GM19468 (cell line): ENCODE data around the gene DNAJC5G.
"Not testable (repeated sequence)": the region's sequence is repeated elsewhere in the genome, so short reads cannot be mapped to it uniquely, and the experiment has no call there.

Source experiments
- ATAC-seq: cut with Tn5 transposase; IDR thresholded peaks from one replicate; pipeline ENCODE4 v1.9.1; 2021; ENCODE audit warnings: mild to moderate bottlenecking, moderate library complexity, moderate number of reproducible peaks; ENCODE audit not compliant: unreplicated experiment; ENCODE audit errors: extremely low read depth

The DNAJC5G gene

DNA sequence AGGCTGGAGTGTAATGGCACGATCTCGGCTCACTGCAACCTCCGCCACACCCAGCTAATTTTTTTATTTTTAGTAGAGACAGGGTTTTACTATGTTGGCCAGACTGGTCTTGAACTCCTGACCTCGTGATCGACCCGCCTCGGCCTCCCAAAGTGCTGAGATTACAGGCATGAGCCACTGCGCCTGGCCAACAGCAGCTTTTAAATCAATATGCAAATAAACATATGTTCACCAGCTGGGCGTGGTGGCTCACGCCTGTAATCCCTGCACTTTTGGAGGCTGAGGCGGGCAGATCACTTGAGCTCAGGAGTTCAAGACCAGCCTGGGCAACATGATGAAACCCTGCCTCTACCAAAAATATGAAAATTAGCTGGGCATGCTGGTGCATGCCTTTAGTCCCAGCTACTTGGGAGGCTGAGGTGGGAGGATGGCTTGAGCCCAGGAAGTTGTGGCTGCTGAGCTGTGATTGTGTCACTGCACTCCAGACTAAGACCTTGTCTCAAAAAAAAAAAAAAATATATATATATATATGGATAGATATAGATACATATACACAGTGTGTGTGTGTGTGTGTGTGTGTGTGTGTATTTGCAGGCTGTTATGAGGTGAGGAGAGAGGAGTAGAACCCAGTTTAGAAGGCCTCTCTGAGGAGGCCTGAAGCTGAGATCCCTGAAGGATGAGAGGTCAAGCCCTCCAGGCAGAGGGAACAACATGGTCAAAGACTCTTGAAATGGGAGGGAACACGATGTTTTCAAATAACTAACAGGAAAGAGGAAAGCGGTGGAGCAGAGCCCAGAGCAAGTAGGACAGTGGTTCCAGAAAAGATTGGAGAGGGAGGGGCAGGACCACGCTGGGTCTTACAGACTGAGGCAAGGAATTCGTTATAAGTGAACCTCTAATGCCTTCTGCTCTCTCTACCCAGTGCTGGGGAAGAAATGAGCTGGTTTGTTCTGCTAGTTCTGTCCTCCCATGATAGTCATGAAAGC lies 2.4 kb upstream of the DNAJC5G start:
- not testable (repeated sequence) for ATAC-seq

DNA sequence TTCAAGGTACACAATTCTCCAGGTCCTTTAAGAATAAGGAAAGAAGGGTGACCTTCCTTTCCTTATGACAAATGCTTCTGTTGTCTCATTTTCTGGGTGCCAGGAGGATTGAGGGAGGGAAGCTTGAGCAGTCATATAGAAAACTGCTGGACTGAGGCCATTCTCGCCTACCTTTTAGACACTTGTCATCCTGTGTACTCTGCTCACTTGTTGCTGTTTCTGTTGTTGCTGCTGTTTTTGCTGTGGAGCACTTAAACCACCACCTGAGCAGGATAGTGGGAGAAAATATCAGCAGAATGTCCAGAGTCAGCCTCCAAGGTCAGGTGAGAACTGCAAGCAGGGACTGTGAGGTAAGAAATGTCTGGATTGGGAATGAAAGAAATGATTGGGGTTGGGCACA lies 2.8 kb downstream of the DNAJC5G start:
- no peak for ATAC-seq

DNA sequence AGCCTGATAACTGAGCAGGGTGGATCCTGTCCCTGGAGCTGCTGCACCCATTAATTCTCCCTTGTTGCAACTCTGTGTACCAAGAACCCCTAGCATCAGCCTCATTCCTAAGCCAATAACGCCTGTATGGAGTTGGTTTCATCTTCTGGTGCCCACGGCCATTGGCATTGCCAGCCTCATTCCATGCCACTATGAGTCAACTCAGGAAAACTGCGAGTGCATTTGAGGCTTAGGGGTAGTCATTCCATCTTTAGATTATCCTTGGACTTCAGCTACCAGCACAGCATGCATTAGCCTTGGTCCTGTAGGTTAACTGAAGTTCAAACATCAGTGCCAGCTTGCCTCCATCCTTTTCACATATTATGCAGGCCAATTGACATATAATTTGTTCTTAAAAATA lies 5.6 kb downstream of the DNAJC5G start:
- no peak for ATAC-seq

DNA sequence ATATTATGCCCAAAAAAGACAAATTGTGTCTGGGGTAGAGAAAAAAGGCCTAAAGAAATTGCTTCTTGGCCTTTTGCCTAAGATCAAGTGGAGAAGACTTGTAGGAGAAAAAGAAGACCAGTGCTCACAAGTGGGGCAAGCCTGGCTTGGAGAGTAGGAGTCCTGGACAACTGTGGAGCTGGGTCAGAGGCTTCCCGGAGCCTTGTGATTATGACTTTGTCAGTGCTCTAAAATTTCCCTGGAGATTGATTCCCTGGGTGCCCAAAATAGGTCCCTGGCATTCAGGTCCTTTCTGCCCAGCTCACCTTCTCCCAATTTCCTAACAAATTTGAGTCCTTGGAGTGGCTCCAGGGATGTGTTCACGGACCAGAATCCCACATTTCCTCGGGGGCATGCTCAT lies 6.2 kb downstream of the DNAJC5G start:
- no peak for ATAC-seq

DNA sequence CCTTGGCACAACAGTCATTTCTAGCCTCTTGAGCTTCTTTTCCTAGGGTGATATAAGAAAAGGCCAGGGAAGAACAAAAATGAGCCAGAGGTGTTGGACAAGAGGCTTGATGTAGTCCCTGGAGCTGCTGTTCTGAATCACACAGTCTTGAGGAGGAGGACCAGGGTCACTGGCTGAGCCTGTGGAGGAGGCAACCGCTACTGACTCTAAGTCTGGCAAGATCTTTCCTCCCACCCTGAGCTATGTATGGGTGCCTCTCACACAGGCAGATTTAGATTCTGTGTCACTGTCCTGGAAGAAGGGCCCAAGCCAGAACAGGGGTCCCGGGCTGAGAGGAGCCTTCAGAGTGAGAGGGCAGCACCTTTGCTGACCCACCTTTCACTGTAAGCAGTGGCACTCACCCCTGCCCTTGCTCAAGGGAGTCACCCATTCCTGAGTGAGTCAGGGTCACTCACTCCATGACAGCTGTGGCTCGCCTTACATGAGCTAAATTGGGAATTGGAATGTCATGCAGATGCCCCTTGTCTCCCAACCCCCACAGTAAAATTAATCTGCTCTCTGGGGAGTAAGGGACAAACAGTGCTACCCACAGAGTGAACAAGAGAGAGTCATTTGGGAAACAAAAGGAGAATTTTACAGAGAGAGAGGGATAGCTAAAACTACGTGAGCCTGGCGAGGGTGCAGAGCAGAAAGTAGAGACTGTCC lies 6.8 kb downstream of the DNAJC5G start, which contains the start of gene TRIM54:
Gene TRIM54 (plus strand): TSS at position 575 of the 705 bp plus-strand sequence. CDS start 303 bp downstream, outside the sequence.
- no peak for ATAC-seq

DNA sequence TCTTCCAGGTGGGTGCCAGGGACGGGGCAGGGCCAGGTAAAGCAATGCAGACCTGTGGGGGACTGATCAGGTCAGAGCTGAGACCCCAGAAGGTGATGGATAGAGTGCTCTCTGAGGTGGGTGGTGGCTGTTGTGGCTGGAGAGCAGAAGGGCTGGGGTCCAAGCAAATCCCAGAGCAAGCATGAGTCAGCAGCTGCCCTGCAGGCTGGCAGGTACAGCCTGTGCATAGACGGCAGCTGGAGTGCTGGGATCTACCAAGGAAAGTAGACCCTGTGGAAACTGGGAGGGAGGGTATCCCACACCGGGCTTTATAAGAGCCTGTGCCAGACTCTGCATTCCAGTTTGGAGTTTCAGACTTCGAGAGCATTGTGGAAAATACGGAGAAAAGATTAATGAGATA lies 7.7 kb downstream of the DNAJC5G start:
- no peak for ATAC-seq

DNA sequence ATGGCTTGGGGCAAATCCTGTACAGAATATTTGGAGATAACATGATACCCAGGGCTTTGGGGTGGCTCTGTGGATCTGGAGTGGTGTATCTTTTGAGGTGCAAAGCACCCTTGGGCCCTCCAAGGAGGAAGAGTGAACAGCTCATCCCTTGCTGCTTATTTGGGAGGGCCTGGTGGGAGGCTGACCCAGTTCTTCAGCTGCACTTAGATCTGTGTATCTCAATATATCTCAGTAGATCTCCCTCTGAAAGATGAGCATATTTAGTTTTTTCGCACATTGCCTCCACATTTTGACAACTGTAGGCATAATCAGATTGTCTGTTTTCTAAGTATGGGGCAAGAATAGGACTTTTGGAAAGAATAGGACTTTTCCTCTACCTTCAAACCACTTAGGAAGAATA lies 9.8 kb downstream of the DNAJC5G start:
- ATAC-seq: no peak

DNA sequence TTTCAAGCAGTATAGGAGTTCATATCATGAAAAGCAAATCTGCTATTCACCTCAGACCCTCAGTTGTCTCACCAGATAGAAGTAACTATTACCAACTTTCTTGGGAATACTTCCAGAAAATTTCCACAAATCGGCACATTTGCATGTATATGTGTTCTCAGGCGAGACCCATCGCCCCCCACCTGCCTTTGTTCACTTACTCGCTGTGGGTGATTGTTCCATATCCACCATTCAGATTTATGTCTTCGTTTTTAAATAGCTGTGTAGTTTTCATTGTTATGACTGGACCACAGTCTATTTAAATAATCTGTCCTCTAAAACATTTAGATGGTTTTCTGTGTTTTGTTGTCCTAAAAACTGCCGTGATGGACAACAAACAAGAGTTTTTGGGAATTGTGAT lies 10.2 kb downstream of the DNAJC5G start:
- ATAC-seq: no peak

DNA sequence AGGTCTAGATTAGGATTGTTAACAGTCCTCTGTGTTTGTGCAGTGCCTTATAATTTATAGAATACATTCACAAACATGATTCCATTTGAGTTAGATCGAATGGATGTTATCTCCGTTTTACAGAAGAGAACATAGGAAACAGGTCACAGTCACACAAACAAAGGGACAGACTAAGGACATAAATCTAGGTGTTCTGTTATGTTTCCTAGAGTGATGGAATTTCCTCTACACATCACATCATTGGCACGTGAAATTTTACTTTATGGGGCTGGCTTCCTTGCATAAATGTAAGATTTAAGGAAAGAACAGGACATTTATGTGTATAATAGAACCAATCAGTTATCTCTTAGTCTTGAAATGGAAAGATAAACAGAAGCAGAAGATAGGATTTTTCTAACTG lies 13.4 kb downstream of the DNAJC5G start:
- ATAC-seq: no peak

DNA sequence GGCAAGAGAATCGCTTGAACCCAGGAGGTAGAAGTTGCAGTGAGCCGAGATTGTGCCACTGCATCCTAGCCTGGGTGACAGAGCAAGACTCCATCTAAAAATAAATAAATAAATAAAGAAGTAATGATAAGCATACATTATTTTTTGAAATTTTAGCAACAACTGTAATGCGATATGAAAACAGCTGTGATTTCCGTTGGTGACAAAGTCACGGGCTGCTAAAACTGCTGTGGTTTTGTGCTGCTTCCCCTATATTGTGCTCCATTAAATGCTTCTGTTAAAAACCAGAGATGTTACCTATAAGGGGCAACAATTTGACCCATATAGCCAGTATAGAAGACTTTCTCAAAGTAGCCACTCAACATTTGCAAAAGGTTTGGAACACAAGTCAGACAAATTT lies 15.3 kb downstream of the DNAJC5G start:
- no peak for ATAC-seq

DNA sequence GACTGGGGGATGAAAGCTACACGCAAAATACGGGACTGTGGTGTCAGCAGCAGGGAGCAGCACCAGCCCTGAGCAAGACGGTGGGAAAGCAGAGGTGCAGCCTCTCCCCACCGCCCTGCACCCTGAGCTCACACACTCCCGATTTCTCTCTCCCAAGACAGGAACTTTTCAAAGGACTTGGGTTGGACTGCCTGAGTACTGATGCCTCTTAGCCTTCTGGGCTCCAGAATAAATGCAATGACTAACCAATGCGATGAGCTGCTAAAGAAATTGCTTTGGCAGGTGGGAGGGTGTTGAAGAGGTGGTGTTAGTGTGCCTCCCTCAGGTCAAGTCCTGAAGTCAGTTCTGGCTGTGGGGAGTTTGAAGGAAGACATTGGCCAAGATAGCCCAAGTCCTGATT lies 16.6 kb downstream of the DNAJC5G start:
- ATAC-seq: no peak

DNA sequence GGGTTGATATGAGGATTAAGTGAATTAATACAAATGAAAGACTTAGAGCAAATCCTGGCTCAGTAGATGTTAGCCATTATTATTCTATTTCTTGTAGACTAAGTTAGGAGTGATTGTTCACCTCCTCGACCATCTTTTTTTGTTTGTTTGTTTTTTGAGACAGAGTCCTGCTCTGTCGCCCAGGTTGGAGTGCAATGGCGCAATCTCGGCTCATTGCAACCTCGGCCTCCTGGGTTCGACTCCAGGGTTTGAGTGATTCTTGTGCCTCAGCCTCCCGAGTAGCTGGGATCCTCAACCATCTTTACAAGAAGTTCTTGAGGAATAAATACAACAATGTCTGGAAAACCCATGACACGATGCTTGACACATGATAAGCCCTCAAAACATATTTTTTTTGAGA lies 19.7 kb downstream of the DNAJC5G start:
- ATAC-seq: no peak

DNA sequence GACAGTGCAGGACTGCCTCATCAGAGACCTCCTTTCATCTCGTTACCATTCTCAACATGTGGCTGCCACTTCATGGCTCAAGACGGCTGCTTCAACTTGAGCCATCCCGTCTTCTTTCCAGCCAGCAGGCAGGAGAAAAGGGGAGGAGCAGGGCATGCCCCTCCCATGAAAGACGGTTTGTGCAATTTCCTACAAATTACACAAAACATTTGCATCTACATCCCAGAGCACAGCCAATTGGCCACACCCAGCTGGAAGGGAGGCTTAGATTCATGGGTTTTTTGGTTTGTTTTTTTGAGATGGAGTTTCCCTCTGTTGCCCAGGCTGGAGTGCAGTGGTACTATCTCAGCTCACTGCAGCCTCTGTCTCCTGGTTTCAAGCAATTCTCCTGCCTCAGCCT lies 21.2 kb downstream of the DNAJC5G start:
- ATAC-seq: no peak

DNA sequence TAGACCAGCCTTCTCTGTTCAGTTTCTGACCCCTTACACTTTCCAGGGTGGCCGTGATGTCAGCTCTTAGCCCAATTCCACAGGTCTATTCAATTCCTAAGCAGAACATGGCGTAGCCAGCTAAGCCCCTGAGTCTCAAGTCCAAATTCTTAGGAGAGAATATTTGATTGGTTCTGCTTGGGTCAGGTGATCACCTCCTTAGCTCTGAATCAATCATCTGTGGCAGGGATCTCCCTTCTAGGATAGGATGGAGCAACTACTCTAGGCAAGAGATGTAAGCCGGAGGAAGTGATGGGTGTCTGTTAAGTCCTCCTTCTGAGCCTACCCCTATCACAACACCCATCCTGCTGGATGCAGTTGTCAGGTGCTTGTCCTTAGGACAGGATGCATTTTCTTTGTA lies 22.0 kb downstream of the DNAJC5G start:
- ATAC-seq: no peak

DNA sequence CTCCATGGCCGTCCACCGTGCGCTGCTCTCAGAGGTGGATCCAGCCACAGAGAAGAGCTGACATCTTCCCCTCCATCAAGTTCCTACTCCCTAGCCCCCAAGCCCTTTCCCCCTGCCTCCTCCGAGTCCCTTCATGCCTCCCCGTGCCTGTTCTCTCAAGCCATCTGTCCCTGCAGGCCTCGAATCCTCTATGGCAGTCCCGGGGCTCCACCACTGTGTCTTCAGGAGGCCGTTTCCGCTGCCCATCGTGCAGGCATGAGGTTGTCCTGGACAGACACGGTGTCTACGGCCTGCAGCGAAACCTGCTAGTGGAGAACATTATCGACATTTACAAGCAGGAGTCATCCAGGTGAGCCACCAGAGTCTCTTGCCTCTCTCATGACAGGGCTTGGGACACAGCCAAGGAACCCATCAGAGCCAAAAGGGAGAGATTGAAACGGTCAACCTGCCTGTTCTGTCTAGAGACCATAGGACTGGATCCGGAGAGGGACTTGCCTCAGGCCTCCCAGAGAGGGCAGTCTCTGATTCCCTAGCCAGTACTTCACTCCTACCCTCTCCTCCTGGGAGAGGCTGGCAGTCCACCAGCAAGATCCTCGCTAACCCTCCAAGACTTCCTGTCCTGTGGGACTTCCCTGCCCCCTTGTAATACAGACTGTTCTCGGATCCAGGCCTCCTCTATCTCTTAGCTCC lies 23.3 kb downstream of the DNAJC5G start:
- ATAC-seq: no peak

DNA sequence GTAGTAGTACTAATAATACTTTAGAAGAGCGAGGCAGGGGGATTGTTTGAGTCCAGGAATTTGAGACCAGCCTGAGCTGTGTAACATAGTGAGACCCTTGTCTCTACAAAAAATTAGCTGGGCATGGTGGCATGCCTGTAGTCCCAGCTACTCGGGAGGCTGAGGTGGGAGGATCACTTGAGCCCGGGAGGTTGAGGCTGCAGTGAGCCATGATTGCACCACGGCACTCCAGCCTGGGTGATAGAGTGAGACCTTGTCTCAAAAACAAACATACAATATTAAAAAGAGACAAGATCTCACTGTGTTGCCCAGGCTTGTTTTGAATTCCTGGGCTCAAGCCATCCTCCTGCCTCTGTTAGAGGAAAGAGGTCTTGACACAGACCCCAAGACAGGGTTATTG lies 25.4 kb downstream of the DNAJC5G start:
- ATAC-seq: not testable (repeated sequence)

DNA sequence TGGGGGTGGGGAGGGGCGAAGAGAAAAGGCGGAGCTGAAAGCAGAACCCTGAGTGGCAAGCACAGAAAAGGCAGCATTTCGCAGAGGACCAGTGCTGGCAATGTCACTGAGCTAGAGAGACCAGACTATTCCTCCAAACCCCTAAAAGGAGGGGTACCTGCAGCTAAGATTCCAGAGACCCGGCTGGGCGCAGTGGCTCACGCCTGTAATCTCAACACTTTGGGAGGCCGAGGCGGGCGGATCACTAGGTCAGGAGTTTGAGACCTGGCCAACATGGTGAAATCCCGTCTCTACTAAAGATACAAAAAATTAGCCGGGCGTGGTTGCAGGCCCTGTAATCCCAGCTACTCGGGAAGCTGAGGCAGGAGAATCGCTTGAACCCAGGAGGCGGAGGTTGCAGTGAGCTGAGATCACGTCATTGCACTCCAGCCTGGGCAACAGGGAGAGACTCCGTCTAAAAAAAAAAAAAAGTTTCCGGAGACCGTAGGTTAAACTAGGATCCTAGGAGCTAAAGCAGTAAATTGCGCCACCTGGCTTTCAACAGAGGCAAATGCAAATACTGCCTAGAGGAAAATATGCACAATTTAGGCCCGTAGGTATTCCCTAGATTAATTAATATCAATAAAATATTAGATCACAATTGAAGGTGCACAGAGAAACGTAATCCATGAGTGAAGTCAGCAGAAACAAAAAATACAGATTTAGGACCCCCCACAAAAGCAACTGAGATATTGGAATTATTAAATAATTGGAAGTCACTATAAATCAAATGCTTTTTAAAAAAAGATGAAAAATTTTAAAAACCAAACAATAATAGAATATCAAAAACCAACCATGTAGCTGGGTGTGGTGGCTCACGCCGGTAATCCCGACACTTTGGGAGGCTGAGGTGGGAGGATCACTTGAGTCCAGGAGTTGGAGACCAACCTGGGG lies 28.1 kb downstream of the DNAJC5G start:
- ATAC-seq: no peak

DNA sequence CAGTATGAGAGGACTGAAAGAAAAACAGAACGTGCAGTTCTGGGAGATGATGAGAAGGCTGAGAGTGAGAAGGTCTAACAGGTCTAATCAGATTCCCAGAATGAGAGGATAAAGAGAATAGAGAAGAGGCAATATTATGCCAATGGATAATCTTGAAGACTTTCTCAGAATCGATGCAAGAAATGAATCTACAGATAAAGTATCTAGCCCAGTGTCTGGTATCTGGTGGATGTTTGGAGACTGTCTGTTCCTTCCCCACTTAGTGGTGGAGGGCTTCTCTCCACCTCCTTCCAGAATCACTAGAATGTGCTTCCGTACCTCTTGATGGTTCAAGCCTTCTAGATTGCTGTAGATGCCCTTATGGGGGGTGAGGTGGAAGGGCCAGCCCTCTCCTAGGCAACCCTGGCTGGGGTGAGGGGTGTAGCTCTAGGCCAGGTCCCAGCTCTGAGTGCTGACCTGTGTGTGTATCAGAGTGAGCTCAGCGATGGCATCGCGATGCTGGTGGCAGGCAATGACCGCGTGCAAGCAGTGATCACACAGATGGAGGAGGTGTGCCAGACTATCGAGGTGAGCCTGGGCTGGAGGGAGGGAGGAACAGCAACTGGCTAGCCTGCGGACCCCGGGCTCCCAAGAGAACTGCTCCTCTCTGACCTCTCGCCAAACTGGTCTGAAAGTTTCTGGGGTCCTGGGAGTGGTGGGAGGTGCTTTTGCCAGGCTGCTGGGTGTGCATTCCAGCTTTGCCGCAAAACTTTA lies 29.4 kb downstream of the DNAJC5G start:
- ATAC-seq: no peak

DNA sequence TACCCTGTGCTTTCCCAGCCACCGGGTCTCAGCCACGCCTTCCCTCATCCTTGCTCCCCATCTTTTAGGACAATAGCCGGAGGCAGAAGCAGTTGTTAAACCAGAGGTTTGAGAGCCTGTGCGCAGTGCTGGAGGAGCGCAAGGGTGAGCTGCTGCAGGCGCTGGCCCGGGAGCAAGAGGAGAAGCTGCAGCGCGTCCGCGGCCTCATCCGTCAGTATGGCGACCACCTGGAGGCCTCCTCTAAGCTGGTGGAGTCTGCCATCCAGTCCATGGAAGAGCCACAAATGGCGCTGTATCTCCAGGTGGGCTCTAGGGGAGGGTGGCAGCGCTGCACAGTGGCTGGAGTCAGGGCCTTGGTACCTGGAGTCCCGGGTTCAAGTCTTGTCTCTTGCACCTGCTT lies 30.3 kb downstream of the DNAJC5G start:
- no peak for ATAC-seq
